WTC11 (cell line): ENCODE results near the gene ARMH1. TPM values are rescaled to one million over a fixed set of nuclear protein-coding genes. Genes with fewer than 3 reads are reported as not detected.
A peak's percentile ranks its signal among the peaks of the same experiment; 100 is the strongest.

Experiments
- ATAC-seq: fragments of 200-7000 bp; cut with Tn5 transposase; 2 replicates; pipeline ENCODE4 v1.10.0; 2021; ENCODE audit warnings: mild to moderate bottlenecking, moderate library complexity
- Bru-seq: library from RNA; stranded (reverse); fragments of 400-500 nt; gene quantifications from one replicate; lab custom pipeline; 2021; lab: Mats Ljungman, UMichigan
- CTCF ChIA-PET: fragments of 300-600 bp; sonication (Branson Sonifier 250); formaldehyde crosslinking; loops from one replicate; lab custom pipeline; 2021; ENCODE audit warnings: antibody characterized with exemption; lab: Charles Lee
- POLR2A ChIA-PET: fragments of 350-600 bp; sonication (Branson Sonifier 250); formaldehyde crosslinking; loops from one replicate; lab custom pipeline; 2021; ENCODE audit warnings: antibody characterized with exemption; lab: Charles Lee
- DNase-seq: peaks from one replicate; pipeline ENCODE4 v3.0.0; 2021; ENCODE audit warnings: low spot score
- H3K27ac Mint-ChIP-seq: 2 replicates; pipeline ENCODE4 v1.8.0; 2021; ENCODE audit warnings: mixed read lengths
- H3K27me3 Mint-ChIP-seq: 2 replicates; pipeline ENCODE4 v1.8.0; 2021; ENCODE audit warnings: low read depth, mild to moderate bottlenecking, moderate library complexity, mixed read lengths
- H3K36me3 Mint-ChIP-seq: 2 replicates; pipeline ENCODE4 v1.8.0; 2021; ENCODE audit warnings: mixed read lengths
- H3K4me1 Mint-ChIP-seq: 2 replicates; pipeline ENCODE4 v1.8.0; 2022; ENCODE audit warnings: mixed read lengths
- H3K4me3 Mint-ChIP-seq: 2 replicates; pipeline ENCODE4 v1.8.0; 2021; ENCODE audit warnings: mild to moderate bottlenecking, moderate library complexity, mixed read lengths
- H3K9me3 Mint-ChIP-seq: 2 replicates; pipeline ENCODE4 v1.8.0; 2021; ENCODE audit warnings: mixed read lengths
- ETV6 ChIP-seq: sonication (generic); formaldehyde crosslinking; IDR thresholded peaks from 2 replicates; pipeline ENCODE4 v1.8.1; 2022; ENCODE audit warnings: mild to moderate bottlenecking, missing genetic modification reagents
- FOXK1 ChIP-seq: sonication (generic); formaldehyde crosslinking; IDR thresholded peaks from 2 replicates; pipeline ENCODE4 v1.8.0; 2022; ENCODE audit warnings: mild to moderate bottlenecking, moderate library complexity, missing genetic modification reagents
- GABPB1 ChIP-seq: sonication (generic); formaldehyde crosslinking; IDR thresholded peaks from 2 replicates; pipeline ENCODE4 v1.8.1; 2023; ENCODE audit warnings: mild to moderate bottlenecking, missing genetic modification reagents
- GTF2I ChIP-seq: fragments of 250-450 bp; sonication (Bioruptor Pico); conservative IDR thresholded peaks from 2 replicates; pipeline ENCODE4 v1.4.0; 2021; ENCODE audit warnings: mild to moderate bottlenecking
- MXD4 ChIP-seq: fragments of 250-450 bp; sonication (Bioruptor Pico); IDR thresholded peaks from 2 replicates; pipeline ENCODE4 v1.8.0; 2021; ENCODE audit warnings: mild to moderate bottlenecking, moderate library complexity, borderline replicate concordance
- MYBL2 ChIP-seq: sonication (generic); formaldehyde crosslinking; IDR thresholded peaks from 2 replicates; pipeline ENCODE4 v1.8.1; 2023; ENCODE audit warnings: mild to moderate bottlenecking, moderate library complexity, missing genetic modification reagents
- NFYB ChIP-seq: sonication (generic); formaldehyde crosslinking; conservative IDR thresholded peaks from 2 replicates; pipeline ENCODE4 v1.8.0; 2022; ENCODE audit warnings: low read depth, missing genetic modification reagents
- RORB ChIP-seq: fragments of 250-450 bp; sonication (Bioruptor Pico); IDR thresholded peaks from 2 replicates; pipeline ENCODE4 v1.9.0; 2021; ENCODE audit warnings: mild to moderate bottlenecking
- SMAD4 ChIP-seq: sonication (generic); formaldehyde crosslinking; IDR thresholded peaks from 2 replicates; pipeline ENCODE4 v1.8.0; 2022; ENCODE audit warnings: mild to moderate bottlenecking, missing genetic modification reagents
- SP1 ChIP-seq: sonication (generic); formaldehyde crosslinking; conservative IDR thresholded peaks from 2 replicates; pipeline ENCODE4 v1.8.1; 2022; ENCODE audit warnings: missing genetic modification reagents
- TEAD1 ChIP-seq: sonication (generic); formaldehyde crosslinking; IDR thresholded peaks from 2 replicates; pipeline ENCODE4 v1.8.0; 2022; ENCODE audit warnings: mild to moderate bottlenecking, missing genetic modification reagents
- ZNF232 ChIP-seq: sonication (generic); formaldehyde crosslinking; IDR thresholded peaks from 2 replicates; pipeline ENCODE4 v1.8.0; 2022; ENCODE audit warnings: mild to moderate bottlenecking, missing genetic modification reagents
- ZSCAN18 ChIP-seq: fragments of 250-450 bp; sonication (Bioruptor Pico); IDR thresholded peaks from 2 replicates; pipeline ENCODE4 v2.1.2; 2022; ENCODE audit warnings: mild to moderate bottlenecking, moderate library complexity
- long read RNA-seq, 3 experiments: library from RNA in 1 of 3; library from capped mRNA in 1 of 3; library from polyadenylated mRNA in 1 of 3; unstranded in 2 of 3; stranded (forward) in 1 of 3; transcript quantifications; one replicate each; pipeline ENCODE4 v2.0.0, GENCODE V29; 2021
- total RNA-seq: library from RNA; stranded (reverse); gene quantifications from 3 replicates; pipeline ENCODE4 v1.2.3, GENCODE V29; 2021
- TF ChIP-seq, protein P1 (sequence below): sonication (generic); formaldehyde crosslinking; IDR thresholded peaks from 2 replicates; pipeline ENCODE4 v1.8.0; 2022; ENCODE audit warnings: mild to moderate bottlenecking, missing genetic modification reagents
- TF ChIP-seq, protein P2 (sequence below): sonication (generic); formaldehyde crosslinking; IDR thresholded peaks from 2 replicates; pipeline ENCODE4 v1.8.0; 2022; ENCODE audit warnings: mild to moderate bottlenecking, missing genetic modification reagents
- TF ChIP-seq, protein P3 (sequence below): sonication (generic); formaldehyde crosslinking; conservative IDR thresholded peaks from 2 replicates; pipeline ENCODE4 v1.8.1; 2022; ENCODE audit warnings: mild to moderate bottlenecking, missing genetic modification reagents

ARMH1 gene
- 0.74 to 1.6 TPM (median 0.78 TPM) in 3 replicates for total RNA-seq
- Bru-seq, nascent RNA = percentile 38 among the genes with signal in this experiment
- long read RNA-seq, experiment 1, partial matches to known transcripts = 0 of 1 reads
- long read RNA-seq, experiment 1, other reads (novel, unspliced or antisense) = 1 of 1 reads
- long read RNA-seq, experiment 2, partial matches to known transcripts = 1 of 2 reads
- long read RNA-seq, experiment 2, other reads (novel, unspliced or antisense) = 1 of 2 reads
- long read RNA-seq, experiment 3 = 0 reads

DNA sequence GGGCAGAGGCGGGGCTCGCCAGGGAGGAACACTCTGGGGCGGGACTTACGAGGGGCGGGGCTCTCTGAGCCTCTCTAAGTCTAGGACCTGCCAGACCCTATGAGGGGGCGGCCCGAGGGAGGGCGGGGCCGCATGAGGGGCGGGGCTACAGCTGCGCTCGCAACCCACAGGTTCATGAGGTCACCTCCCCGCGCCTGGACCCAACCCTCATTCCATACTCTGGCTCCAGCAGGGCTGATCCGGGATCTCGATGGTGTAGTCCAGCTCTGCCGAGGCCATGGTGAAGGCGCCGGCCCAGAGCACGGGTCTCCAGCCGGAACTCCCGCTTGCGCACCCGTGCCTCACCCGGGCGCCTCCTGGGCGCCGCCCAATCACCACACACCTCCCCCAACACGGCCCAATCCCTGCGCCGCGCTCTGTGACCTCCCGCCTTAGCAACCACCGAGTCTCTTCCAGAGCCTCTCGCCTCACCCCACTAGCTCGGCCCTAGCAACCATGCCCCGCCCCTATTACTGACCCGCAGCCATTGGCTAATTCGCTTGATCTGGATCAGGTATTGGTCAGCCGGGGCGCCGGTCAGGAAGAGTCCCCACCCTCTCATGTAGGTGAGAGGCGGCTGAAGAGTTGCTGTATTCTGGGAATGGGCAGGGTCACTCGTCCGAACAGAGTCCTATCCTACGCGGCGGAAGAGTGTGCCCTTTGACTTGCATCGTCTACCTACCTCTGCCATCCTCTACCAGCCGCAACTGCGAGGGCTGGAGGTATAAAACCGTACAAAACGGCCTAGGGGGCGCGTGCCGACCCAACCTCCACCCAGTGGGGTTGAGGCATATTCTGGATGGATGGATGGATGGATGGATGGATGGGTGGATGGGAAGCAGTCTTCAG is at the start of gene ARMH1, which contains the start of gene TMEM53:
ARMH1 (plus strand) TSS at position 602 of the 888 bp plus-strand sequence. CDS start 14,984 bp downstream, outside the sequence.
TMEM53 (minus strand) TSS at position 369 of the 888 bp plus-strand sequence; CDS start at position 279, 90 bp downstream.
- H3K27me3 Mint-ChIP-seq = no peaks in the 10 kb centered on the region
- TF ChIP-seq, protein P1, sequence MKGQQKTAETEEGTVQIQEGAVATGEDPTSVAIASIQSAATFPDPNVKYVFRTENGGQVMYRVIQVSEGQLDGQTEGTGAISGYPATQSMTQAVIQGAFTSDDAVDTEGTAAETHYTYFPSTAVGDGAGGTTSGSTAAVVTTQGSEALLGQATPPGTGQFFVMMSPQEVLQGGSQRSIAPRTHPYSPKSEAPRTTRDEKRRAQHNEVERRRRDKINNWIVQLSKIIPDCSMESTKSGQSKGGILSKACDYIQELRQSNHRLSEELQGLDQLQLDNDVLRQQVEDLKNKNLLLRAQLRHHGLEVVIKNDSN (CRISPR knock-in tag) = peak; percentile 31; the same call in 1 of the 2 replicates
- 0 out of 2 replicates have a peak, but pooled peaks have one; percentile 23 for TF ChIP-seq GABPB1 (CRISPR knock-in tag)
- TF ChIP-seq SMAD4 (CRISPR knock-in tag) = no peak
- 0 out of 2 replicates have a peak, but pooled peaks have one; percentile 7 for TF ChIP-seq FOXK1
- TF ChIP-seq NFYB (CRISPR knock-in tag) = peak; percentile 91
- TF ChIP-seq ZNF232 = 0 out of 2 replicates have a peak, but pooled peaks have one; percentile 7
- TF ChIP-seq MYBL2 (CRISPR knock-in tag) = no peak
- no peak for TF ChIP-seq MXD4 (CRISPR knock-in tag)
- TF ChIP-seq, protein P2, sequence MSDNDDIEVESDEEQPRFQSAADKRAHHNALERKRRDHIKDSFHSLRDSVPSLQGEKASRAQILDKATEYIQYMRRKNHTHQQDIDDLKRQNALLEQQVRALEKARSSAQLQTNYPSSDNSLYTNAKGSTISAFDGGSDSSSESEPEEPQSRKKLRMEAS (CRISPR knock-in tag) = peak; percentile 21; the same call in 1 of the 2 replicates
- TF ChIP-seq TEAD1 (CRISPR knock-in tag) = no peak
- TF ChIP-seq SP1 (CRISPR knock-in tag) = peak; percentile 82
- no peak for TF ChIP-seq GTF2I (CRISPR knock-in tag)
- TF ChIP-seq ETV6 = peak; percentile 47; the same call in 1 of the 2 replicates
- 0 out of 2 replicates have a peak, but pooled peaks have one; percentile 20 for TF ChIP-seq ZSCAN18 (CRISPR knock-in tag)
- TF ChIP-seq, protein P3, sequence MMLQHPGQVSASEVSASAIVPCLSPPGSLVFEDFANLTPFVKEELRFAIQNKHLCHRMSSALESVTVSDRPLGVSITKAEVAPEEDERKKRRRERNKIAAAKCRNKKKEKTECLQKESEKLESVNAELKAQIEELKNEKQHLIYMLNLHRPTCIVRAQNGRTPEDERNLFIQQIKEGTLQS = no peak
- H3K27ac Mint-ChIP-seq = peak within 1 kb of the TSS; percentile 80; the same call in 1 of the 2 replicates
- peaks cover 23% of the 10 kb centered on the region for H3K4me1 Mint-ChIP-seq
- ChIA-PET CTCF (interaction anchor here (0.6 to 5.0 kb wide), 18 partner anchors 9 to 627 kb away, joined by 3 to 42 read pairs (median 4); partner anchors contain the start of gene RNF220), POLR2A (interaction anchor here (0.5 to 1.6 kb wide), 10 partner anchors 9 to 478 kb away, joined by 3 to 10 read pairs (median 4); partner anchors contain the start of gene RPS8)
- ATAC-seq = peak; percentile 94
- peak within 1 kb of the TSS; percentile 92 for H3K4me3 Mint-ChIP-seq
- H3K9me3 Mint-ChIP-seq = no peaks in the 10 kb centered on the region
- no peaks in the 10 kb centered on the region for H3K36me3 Mint-ChIP-seq
- peak; percentile 99 for DNase-seq

- Mint-ChIP-seq H3K9me3 (no peaks in the 10 kb centered on the region), H3K27ac (no peak overlapping the region), H3K4me1 (no peaks in the 10 kb centered on the region), H3K36me3 (no peaks in the 10 kb centered on the region), H3K27me3 (no peaks in the 10 kb centered on the region), H3K4me3 (no peak overlapping the region)
- DNase-seq = no peak
- ChIA-PET CTCF (interaction anchor here (0.7 to 2.4 kb wide), 6 partner anchors 15 to 247 kb away, joined by 3 to 7 read pairs (median 5); no protein-coding TSS in a partner anchor), POLR2A (no interaction called here)
- no peak for ATAC-seq
- TF ChIP-seq RORB (CRISPR knock-in tag) (no peak), MXD4 (CRISPR knock-in tag) (no peak)
Measured at GRCh38 chr1:44625348-44625747, 49.2 kb upstream of the ARMH1 start.
